H1 (cell line): ENCODE data around the gene CLDN15. TPM values are rescaled to one million over a fixed set of nuclear protein-coding genes. Genes with fewer than 3 reads are reported as not detected.

ENCODE experiments used
- CTCF ChIA-PET: fragments of 300-600 bp; sonication (Branson Sonifier 250); formaldehyde crosslinking; loops from one replicate; lab custom pipeline; 2021; ENCODE audit not compliant: partially characterized antibody; lab: Charles Lee
- POLR2A ChIA-PET: fragments of 300-600 bp; sonication (Branson Sonifier 250); formaldehyde crosslinking; loops from one replicate; lab custom pipeline; 2021; ENCODE audit warnings: inconsistent platforms; ENCODE audit not compliant: partially characterized antibody; lab: Charles Lee
- DNase-seq, 2 experiments: peaks; one replicate each; pipeline versions ENCODE4 v3.0.0 to v3.0.0-alpha.2; 2010 to 2022; ENCODE audit warnings: low spot score in 2 of 2, low read depth in 1 of 2, mixed read lengths in 1 of 2
- FAIRE-seq: peaks from 2 replicates; lab custom pipeline; 2011; peaks lifted over from hg19 to GRCh38; lab: Jason Lieb, UNC
- H2AFZ ChIP-seq: 2 replicates; pipeline ENCODE4 v1.8.1; 2012; ENCODE audit warnings: low read length, inconsistent platforms
- H2AK5ac ChIP-seq: 2 replicates; pipeline ENCODE4 v1.6.1; 2013; ENCODE audit warnings: low read depth, low read length
- H2BK120ac ChIP-seq: replicated peaks from 2 replicates; pipeline ENCODE3; 2013; ENCODE audit warnings: low read depth, low read length, inconsistent platforms
- H2BK12ac ChIP-seq: 2 replicates; pipeline ENCODE4 v1.6.1; 2013; ENCODE audit warnings: low read depth, low read length
- H2BK15ac ChIP-seq: 2 replicates; pipeline ENCODE4 v1.6.1; 2013; ENCODE audit warnings: low read length
- H2BK20ac ChIP-seq: 2 replicates; pipeline ENCODE4 v1.6.1; 2013; ENCODE audit warnings: low read length
- H2BK5ac ChIP-seq: 2 replicates; pipeline ENCODE4 v1.6.1; 2013; ENCODE audit warnings: low read depth, low read length
- H3K14ac ChIP-seq: 2 replicates; pipeline ENCODE4 v1.6.1; 2013; ENCODE audit warnings: inconsistent platforms; ENCODE audit not compliant: insufficient read length
- H3K18ac ChIP-seq: 2 replicates; pipeline ENCODE4 v1.6.1; 2013; ENCODE audit warnings: low read length; ENCODE audit errors: extremely low read depth
- H3K23ac ChIP-seq: 2 replicates; pipeline ENCODE4 v1.6.1; 2013; ENCODE audit warnings: inconsistent platforms; ENCODE audit not compliant: insufficient read length
- H3K23me2 ChIP-seq: 2 replicates; pipeline ENCODE4 v1.6.1; 2013; ENCODE audit warnings: low read depth, low read length
- H3K27ac ChIP-seq: 2 replicates; pipeline ENCODE4 v1.6.1; 2011; ENCODE audit warnings: low read depth, low read length, inconsistent platforms
- H3K27me3 ChIP-seq, 4 experiments: replicated peaks in 1 of 4; 1 replicate in 1 of 4; 2 replicates in 3 of 4; pipeline versions ENCODE4 v1.6.1 to v1.8.1; 2011 to 2013; ENCODE audit warnings: low read length in 3 of 4, mild to moderate bottlenecking in 3 of 4, inconsistent platforms in 2 of 4, mixed read lengths in 2 of 4, moderate library complexity in 1 of 4; ENCODE audit not compliant: control insufficient read depth in 3 of 4, insufficient read depth in 3 of 4; ENCODE audit errors: extremely low read depth in 1 of 4
- H3K36me3 ChIP-seq, 4 experiments: 2 replicates each; pipeline versions ENCODE4 v1.6.1 to v1.8.1; 2011 to 2013; ENCODE audit warnings: mild to moderate bottlenecking in 4 of 4, low read length in 3 of 4, moderate library complexity in 2 of 4, control low read depth in 1 of 4, inconsistent platforms in 1 of 4; ENCODE audit not compliant: insufficient read depth in 4 of 4, control insufficient read depth in 2 of 4
- H3K4ac ChIP-seq: replicated peaks from 2 replicates; pipeline ENCODE3; 2013; ENCODE audit warnings: low read length, low read depth, mixed read lengths, inconsistent platforms; ENCODE audit not compliant: insufficient read length
- H3K4me1 ChIP-seq, 4 experiments: replicated peaks in 1 of 4; 1 replicate in 1 of 4; 2 replicates in 3 of 4; pipeline versions ENCODE4 v1.6.1 to v1.8.1; 2011 to 2013; ENCODE audit warnings: low read length in 3 of 4, inconsistent platforms in 2 of 4, mixed read lengths in 1 of 4; ENCODE audit not compliant: insufficient read depth in 4 of 4, control insufficient read depth in 3 of 4
- H3K4me2 ChIP-seq, 2 experiments: 2 replicates each; pipeline versions ENCODE4 v1.6.1 to v1.8.1; 2011 to 2013; ENCODE audit warnings: low read depth in 2 of 2, low read length in 2 of 2, control low read depth in 1 of 2, inconsistent platforms in 1 of 2, mild to moderate bottlenecking in 1 of 2; ENCODE audit not compliant: insufficient read depth in 1 of 2
- H3K4me3 ChIP-seq, 4 experiments: fragments of 200-600, 300-600 bp in 1 of 4; sonication (generic), shearing (Covaris generic), sonication (Bioruptor Twin) in 1 of 4; 2 replicates each; pipeline versions ENCODE4 v1.5.1 to v1.8.1; 2011 to 2016; ENCODE audit warnings: low read length in 4 of 4, low read depth in 3 of 4, control low read depth in 2 of 4, inconsistent platforms in 2 of 4, mild to moderate bottlenecking in 2 of 4, mixed read lengths in 1 of 4, moderate library complexity in 1 of 4; ENCODE audit not compliant: insufficient read depth in 2 of 4; ENCODE audit errors: extremely low read depth in 1 of 4
- H3K56ac ChIP-seq: replicated peaks from 2 replicates; pipeline ENCODE3; 2013; ENCODE audit warnings: low read depth, mild to moderate bottlenecking, mixed read lengths, low read length, inconsistent platforms; ENCODE audit not compliant: insufficient read length
- H3K79me1 ChIP-seq: 2 replicates; pipeline ENCODE4 v1.6.1; 2013; ENCODE audit warnings: low read depth, low read length, control low read depth
- H3K79me2 ChIP-seq, 2 experiments: 2 replicates each; pipeline versions ENCODE4 v1.6.1 to v1.8.1; 2012 to 2013; ENCODE audit warnings: low read length in 2 of 2, mild to moderate bottlenecking in 2 of 2, inconsistent platforms in 1 of 2; ENCODE audit not compliant: insufficient read depth in 2 of 2, control insufficient read depth in 1 of 2
- H3K9ac ChIP-seq, 4 experiments: replicated peaks in 1 of 4; 1 replicate in 1 of 4; 2 replicates in 3 of 4; pipeline versions ENCODE4 v1.6.1 to v1.8.1; 2011 to 2013; ENCODE audit warnings: low read depth in 3 of 4, low read length in 3 of 4, control low read depth in 2 of 4, mild to moderate bottlenecking in 2 of 4, moderate library complexity in 2 of 4, inconsistent platforms in 1 of 4; ENCODE audit errors: extremely low read depth in 1 of 4
- H3K9me3 ChIP-seq, 2 experiments: 2 replicates each; pipeline versions ENCODE4 v1.6.1 to v1.8.1; 2012 to 2013; ENCODE audit warnings: mild to moderate bottlenecking in 2 of 2, moderate library complexity in 2 of 2, control low read depth in 1 of 2, inconsistent platforms in 1 of 2, low read depth in 1 of 2, low read length in 1 of 2, mixed read lengths in 1 of 2; ENCODE audit not compliant: insufficient read depth in 2 of 2
- H4K20me1 ChIP-seq, 2 experiments: replicated peaks in 1 of 2; 2 replicates each; pipeline versions ENCODE3 to v1.8.1; 2011 to 2013; ENCODE audit warnings: inconsistent platforms in 2 of 2, low read length in 2 of 2, mild to moderate bottlenecking in 1 of 2; ENCODE audit not compliant: insufficient read depth in 2 of 2, control insufficient read depth in 1 of 2
- H4K5ac ChIP-seq: 2 replicates; pipeline ENCODE4 v1.6.1; 2013; ENCODE audit warnings: low read length, low read depth, mixed read lengths, inconsistent platforms; ENCODE audit not compliant: insufficient read length
- H4K8ac ChIP-seq: 2 replicates; pipeline ENCODE4 v1.8.0; 2013; ENCODE audit warnings: mild to moderate bottlenecking, moderate library complexity, low read length, inconsistent platforms; ENCODE audit not compliant: insufficient read depth; ENCODE audit errors: extremely low read depth
- H4K91ac ChIP-seq: replicated peaks from 2 replicates; pipeline ENCODE3; 2013; ENCODE audit warnings: low read length, mixed read lengths, inconsistent platforms; ENCODE audit not compliant: insufficient read length
- CEBPB ChIP-seq: IDR thresholded peaks from 2 replicates; pipeline ENCODE4 v1.6.1; 2012; ENCODE audit warnings: low read depth, low read length
- GABPA ChIP-seq: IDR thresholded peaks from 2 replicates; pipeline ENCODE4 v1.6.1; 2011; ENCODE audit warnings: mild to moderate bottlenecking, low read length, moderate library complexity, borderline replicate concordance; ENCODE audit not compliant: insufficient read depth
- HDAC2 ChIP-seq, 2 experiments: fragments of 300-600 bp in 1 of 2; sonication (generic) in 1 of 2; IDR thresholded peaks; 2 replicates each; pipeline ENCODE4 v1.6.1; 2011 to 2012; ENCODE audit warnings: low read depth in 2 of 2, low read length in 2 of 2, mild to moderate bottlenecking in 2 of 2, moderate library complexity in 2 of 2, borderline replicate concordance in 1 of 2, inconsistent platforms in 1 of 2
- JUND ChIP-seq: IDR thresholded peaks from 2 replicates; pipeline ENCODE4 v1.6.1; 2011; ENCODE audit warnings: mild to moderate bottlenecking, improper control_type of control experiment, low read length
- POLR2AphosphoS5 ChIP-seq: IDR thresholded peaks from 2 replicates; pipeline ENCODE4 v1.6.1; 2011; ENCODE audit warnings: low read depth, low read length
- RFX5 ChIP-seq: IDR thresholded peaks from 2 replicates; pipeline ENCODE4 v1.6.1; 2011; ENCODE audit warnings: low read depth, low read length, improper control_type of control experiment, borderline replicate concordance
- SIX5 ChIP-seq: IDR thresholded peaks from 2 replicates; pipeline ENCODE4 v1.6.1; 2011; ENCODE audit warnings: mild to moderate bottlenecking, low read depth, low read length
- USF2 ChIP-seq: IDR thresholded peaks from 2 replicates; pipeline ENCODE4 v1.6.1; 2011; ENCODE audit warnings: low read length, improper control_type of control experiment
- YY1 ChIP-seq: IDR thresholded peaks from 2 replicates; pipeline ENCODE4 v1.6.1; 2011; ENCODE audit warnings: low read depth, mild to moderate bottlenecking, low read length
- WGBS, 2 experiments: shearing (Covaris generic) in 1 of 2; methylation state at CpG; one replicate each; pipeline versions ENCODE4 v1.1.6 to v1.1.7; 2013 to 2015; ENCODE audit warnings: low lambda C conversion rate in 2 of 2, mixed read lengths in 2 of 2, inconsistent platforms in 1 of 2, low coverage in 1 of 2, missing lambda C conversion rate in 1 of 2; ENCODE audit not compliant: insufficient replicate concordance in 2 of 2, insufficient coverage in 1 of 2, insufficient read length in 1 of 2; ENCODE audit errors: extremely low coverage in 1 of 2, missing lambda C conversion rate in 1 of 2; 5-methylcytosine and 5-hydroxymethylcytosine counted together
- polyA plus RNA-seq, 7 experiments: library from polyadenylated mRNA; depleted of rRNA in 3 of 7; stranded (reverse) in 5 of 7; unstranded in 2 of 7; fragments of >200 nt in 5 of 7; fragments of 200-250 nt in 2 of 7; gene quantifications; 1 replicate in 5 of 7; 2 replicates in 1 of 7; 4 replicates in 1 of 7; pipeline versions ENCODE4 v1.2.1 to v1.2.3, GENCODE V29; 2011 to 2013; ENCODE audit warnings: missing spikeins in 2 of 7, mixed read lengths in 2 of 7
- total RNA-seq: library from RNA; stranded (reverse); fragmentation: NEBNext Ultra II Directional; extraction: Animal tissue kit (Norgen Biotek cat#: 25700); gene quantifications from 2 replicates; pipeline ENCODE4 v1.2.1, GENCODE V29; 2021
- TF ChIP-seq, protein P1 (sequence below), 3 experiments: IDR thresholded peaks; 1 replicate in 2 of 3; 2 replicates in 1 of 3; pipeline versions ENCODE4 v1.5.1 to v1.6.1; 2011; ENCODE audit warnings: low read length in 3 of 3, mild to moderate bottlenecking in 3 of 3, inconsistent platforms in 2 of 3, low read depth in 1 of 3, moderate library complexity in 1 of 3; ENCODE audit not compliant: insufficient read depth in 1 of 3; ENCODE audit errors: control extremely low read depth in 1 of 3

CLDN15 gene
- total and polyA plus RNA-seq, 2 of the 8 experiments (the other 6 are each of a cell fraction or from before 2014, with no cell fraction given) = 5.5 to 7.6 TPM

- Histone ChIP-seq H4K91ac (no peak overlapping the region), H3K79me2 (no peaks in the 10 kb centered on the region), H3K36me3 (no peaks in the 10 kb centered on the region; a peak in 2 of 8 replicates), H3K9me3 (no peaks in the 10 kb centered on the region), H2BK20ac (no peak overlapping the region), H2BK15ac (no peak overlapping the region), H3K79me1 (no peaks in the 10 kb centered on the region), H3K4me2 (no peak overlapping the region), H4K8ac (no peak overlapping the region), H3K4me1 (peaks cover 0 to 6% (median 3%) of the 10 kb centered on the region in 4 experiments; a peak in 5 of 7 replicates), H4K5ac (no peak overlapping the region), H3K23ac (no peak overlapping the region), H3K56ac (no peak overlapping the region), H2AK5ac (no peak overlapping the region), H4K20me1 (peaks cover 0 to 2% of the 10 kb centered on the region in 2 experiments), H3K27ac (no peak overlapping the region), H2AFZ (no peak overlapping the region), H3K23me2 (peaks cover 7% of the 10 kb centered on the region; the same call in 1 of the 2 replicates), H2BK5ac (no peak overlapping the region), H2BK12ac (no peak overlapping the region), H3K14ac (no peak overlapping the region), H3K18ac (no peak overlapping the region), H3K9ac (no peak overlapping the region), H3K4ac (no peak overlapping the region), H3K27me3 (peaks cover 0 to 13% (median 7%) of the 10 kb centered on the region in 4 experiments; a peak in 5 of 7 replicates), H3K4me3 (no peak overlapping the region), H2BK120ac (no peak overlapping the region)
- ChIA-PET CTCF (interaction anchor here (0.6 to 1.7 kb wide), 6 partner anchors 14 to 231 kb away, joined by 3 to 6 read pairs (median 4); no protein-coding TSS in a partner anchor), POLR2A (interaction anchor here (0.7 to 2.4 kb wide), 5 partner anchors 8 to 68 kb away, joined by 3 to 7 read pairs (median 6); partner anchors contain the start of gene CLDN15)
- WGBS, 2 experiments = 94% methylated on average over 18 of the region's 19 CpGs; no CpG with 5 or more reads in 1 of the 2 experiments
- DNase-seq (no peak), FAIRE-seq (no peak)
- TF ChIP-seq RFX5 = no peak
- TF ChIP-seq HDAC2 (IDR thresholded peaks at IDR 0.05; ENCODE audit: borderline replicate concordance in 1 of 2, low read depth in 2 of 2, low read length in 2 of 2) = no peak
- no peak for TF ChIP-seq POLR2AphosphoS5
- TF ChIP-seq, protein P1, sequence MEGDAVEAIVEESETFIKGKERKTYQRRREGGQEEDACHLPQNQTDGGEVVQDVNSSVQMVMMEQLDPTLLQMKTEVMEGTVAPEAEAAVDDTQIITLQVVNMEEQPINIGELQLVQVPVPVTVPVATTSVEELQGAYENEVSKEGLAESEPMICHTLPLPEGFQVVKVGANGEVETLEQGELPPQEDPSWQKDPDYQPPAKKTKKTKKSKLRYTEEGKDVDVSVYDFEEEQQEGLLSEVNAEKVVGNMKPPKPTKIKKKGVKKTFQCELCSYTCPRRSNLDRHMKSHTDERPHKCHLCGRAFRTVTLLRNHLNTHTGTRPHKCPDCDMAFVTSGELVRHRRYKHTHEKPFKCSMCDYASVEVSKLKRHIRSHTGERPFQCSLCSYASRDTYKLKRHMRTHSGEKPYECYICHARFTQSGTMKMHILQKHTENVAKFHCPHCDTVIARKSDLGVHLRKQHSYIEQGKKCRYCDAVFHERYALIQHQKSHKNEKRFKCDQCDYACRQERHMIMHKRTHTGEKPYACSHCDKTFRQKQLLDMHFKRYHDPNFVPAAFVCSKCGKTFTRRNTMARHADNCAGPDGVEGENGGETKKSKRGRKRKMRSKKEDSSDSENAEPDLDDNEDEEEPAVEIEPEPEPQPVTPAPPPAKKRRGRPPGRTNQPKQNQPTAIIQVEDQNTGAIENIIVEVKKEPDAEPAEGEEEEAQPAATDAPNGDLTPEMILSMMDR (IDR thresholded peaks at IDR 0.05; ENCODE audit: control extremely low read depth in 1 of 3, insufficient read depth in 1 of 3, low read depth in 1 of 3, low read length in 3 of 3) = no peak
- TF ChIP-seq USF2 = no peak
- no peak for TF ChIP-seq CEBPB
- no peak for TF ChIP-seq SIX5
- TF ChIP-seq JUND = no peak
- TF ChIP-seq GABPA = no peak
- TF ChIP-seq YY1 = no peak
Observed at GRCh38 chr7:101206665-101207042, 30.9 kb downstream of the CLDN15 start.
